K562 (cell line): ENCODE data around the gene GALNT17.

Source experiments
- ARHGAP35 ChIP-seq: fragments of 450-650 bp; IDR thresholded peaks from 2 replicates; pipeline ENCODE4 v1.6.1; 2018; ENCODE audit not compliant: partially characterized antibody
- FOXA1 ChIP-seq: fragments of 450-650 bp; IDR thresholded peaks from 2 replicates; pipeline ENCODE4 v1.6.1; 2016; ENCODE audit warnings: mild to moderate bottlenecking, borderline replicate concordance
- GABPA ChIP-seq: fragments of 200-800 bp; sonication (Bioruptor generic); conservative IDR thresholded peaks from 2 replicates; pipeline ENCODE4 v1.6.1; 2016; ENCODE audit warnings: low read depth, missing genetic modification characterization, missing compliant biosample characterization
- HNRNPUL1 ChIP-seq: fragments of 200-400 bp; formaldehyde crosslinking; IDR thresholded peaks from 2 replicates; pipeline ENCODE4 v1.6.1; 2017; ENCODE audit warnings: low read length
- IRF1 ChIP-seq: sonication (generic); formaldehyde crosslinking; IDR thresholded peaks from 2 replicates; pipeline ENCODE4 v1.8.0; 2022; ENCODE audit warnings: missing genetic modification reagents, mild to moderate bottlenecking, borderline replicate concordance
- POLR2A ChIP-seq: fragments of 450-650 bp; conservative IDR thresholded peaks from 2 replicates; pipeline ENCODE4 v1.6.1; 2016
- TAF7 ChIP-seq: fragments of 450-650 bp; IDR thresholded peaks from 2 replicates; pipeline ENCODE4 v1.6.1; 2016; ENCODE audit warnings: missing genetic modification characterization, missing compliant biosample characterization
- YY1 ChIP-seq, 3 experiments: IDR thresholded peaks; 2 replicates each; pipeline ENCODE4 v1.6.1; 2011; ENCODE audit warnings: low read length in 2 of 3, mild to moderate bottlenecking in 2 of 3, moderate library complexity in 2 of 3, borderline replicate concordance in 1 of 3, control low read depth in 1 of 3, low read depth in 1 of 3; ENCODE audit not compliant: insufficient read depth in 3 of 3, insufficient replicate concordance in 2 of 3, control insufficient read depth in 1 of 3, insufficient read length in 1 of 3; ENCODE audit errors: extremely low read depth in 1 of 3
- ZFP1 ChIP-seq: fragments of 450-650 bp; formaldehyde crosslinking; IDR thresholded peaks from 2 replicates; pipeline ENCODE4 v1.4.0; 2020; ENCODE audit warnings: mild to moderate bottlenecking, mixed read lengths

DNA sequence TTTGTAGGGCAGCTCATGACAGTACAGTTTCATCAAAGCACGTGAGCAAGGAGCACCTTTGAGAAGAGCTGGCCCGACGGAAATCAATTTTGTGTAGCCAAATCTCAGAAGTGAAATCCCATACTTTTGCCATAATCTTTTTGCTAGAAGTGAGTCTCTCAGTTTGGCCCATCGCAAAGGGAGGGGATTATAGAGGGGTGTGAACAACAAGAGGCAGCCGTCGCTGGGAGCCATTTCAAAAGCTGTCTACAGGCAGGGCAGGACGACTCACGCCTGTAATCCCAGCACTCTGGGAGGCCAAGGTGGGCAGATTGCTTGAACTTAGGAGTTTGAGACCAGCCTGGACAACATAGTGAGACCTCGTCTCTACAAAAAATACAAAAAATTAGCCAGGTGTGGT lies 599.8 kb downstream of the GALNT17 start:
- TF ChIP-seq ARHGAP35 (no peak), YY1 (IDR thresholded peaks at IDR 0.05; ENCODE audit: borderline replicate concordance in 1 of 3, control insufficient read depth in 1 of 3, extremely low read depth in 1 of 3, insufficient read depth in 3 of 3, insufficient read length in 1 of 3, insufficient replicate concordance in 2 of 3, low read depth in 1 of 3, low read length in 2 of 3) (no peak), GABPA (no peak), TAF7 (tag) (no peak), IRF1 (CRISPR knock-in tag) (no peak), POLR2A (no peak), ZFP1 (CRISPR knock-in tag) (no peak), FOXA1 (no peak), HNRNPUL1 (no peak)
